GM18907 (cell line): ENCODE results near the gene EIF4B.

ENCODE experiments used
- ATAC-seq: cut with Tn5 transposase; IDR thresholded peaks from one replicate; pipeline ENCODE4 v1.9.1; 2021; ENCODE audit warnings: mild to moderate bottlenecking, moderate library complexity; ENCODE audit not compliant: unreplicated experiment

The EIF4B gene

DNA sequence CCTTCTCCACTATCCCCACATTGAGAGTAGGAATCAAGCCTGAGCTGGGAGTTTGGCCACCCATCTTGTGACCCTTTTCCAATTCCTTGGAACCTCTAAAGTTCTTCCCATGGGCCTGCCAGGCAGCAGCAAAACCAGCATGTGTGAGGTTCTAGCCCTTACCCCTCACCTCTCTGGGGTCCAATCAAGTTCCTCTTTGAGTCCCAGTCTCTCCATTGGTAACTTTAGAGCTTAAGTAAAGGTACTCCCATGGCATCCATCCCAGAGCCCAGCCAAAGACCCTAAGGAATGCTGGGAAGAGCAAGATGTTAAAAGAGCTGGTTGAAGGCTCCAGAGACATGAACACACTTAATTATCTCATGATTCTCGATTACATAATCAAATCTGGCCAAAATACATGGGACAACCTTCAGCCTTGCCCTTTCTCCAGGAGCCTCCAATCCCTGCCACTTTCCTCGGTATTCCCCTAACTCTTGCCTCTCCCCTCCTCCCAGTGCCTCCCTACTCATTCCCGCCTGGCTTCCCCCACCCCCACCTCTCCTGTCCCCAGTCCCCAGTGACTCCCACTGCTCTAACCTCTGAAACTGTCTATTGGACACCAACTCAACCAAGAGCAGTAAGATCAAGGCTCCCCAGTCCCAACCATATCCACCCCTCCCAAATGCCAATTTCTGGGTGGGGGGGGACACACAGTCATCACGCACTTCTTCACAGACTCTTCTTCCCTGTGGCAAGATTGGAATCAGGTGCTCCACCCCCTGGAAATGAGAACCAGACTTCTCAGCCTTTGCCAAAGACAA lies 38.8 kb downstream of the EIF4B start:
- ATAC-seq, result no peak

DNA sequence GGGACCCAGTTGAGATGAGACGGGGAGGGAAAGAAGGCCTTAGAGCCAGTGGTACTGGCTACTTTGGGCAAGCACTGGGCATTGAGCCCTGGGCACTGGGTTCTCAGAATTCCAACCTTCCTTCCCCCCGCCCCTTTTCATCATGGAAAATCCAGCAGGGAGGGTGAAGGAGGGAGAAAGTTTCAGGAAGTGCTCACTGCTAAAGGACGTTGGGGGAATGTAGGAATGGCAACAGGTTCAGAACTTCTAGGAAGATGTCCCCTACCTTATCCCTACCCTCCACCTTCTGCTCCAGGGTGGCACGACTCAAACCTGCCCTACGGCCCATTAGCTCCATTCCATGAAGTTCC lies 39.4 kb downstream of the EIF4B start:
- ATAC-seq, result no peak

DNA sequence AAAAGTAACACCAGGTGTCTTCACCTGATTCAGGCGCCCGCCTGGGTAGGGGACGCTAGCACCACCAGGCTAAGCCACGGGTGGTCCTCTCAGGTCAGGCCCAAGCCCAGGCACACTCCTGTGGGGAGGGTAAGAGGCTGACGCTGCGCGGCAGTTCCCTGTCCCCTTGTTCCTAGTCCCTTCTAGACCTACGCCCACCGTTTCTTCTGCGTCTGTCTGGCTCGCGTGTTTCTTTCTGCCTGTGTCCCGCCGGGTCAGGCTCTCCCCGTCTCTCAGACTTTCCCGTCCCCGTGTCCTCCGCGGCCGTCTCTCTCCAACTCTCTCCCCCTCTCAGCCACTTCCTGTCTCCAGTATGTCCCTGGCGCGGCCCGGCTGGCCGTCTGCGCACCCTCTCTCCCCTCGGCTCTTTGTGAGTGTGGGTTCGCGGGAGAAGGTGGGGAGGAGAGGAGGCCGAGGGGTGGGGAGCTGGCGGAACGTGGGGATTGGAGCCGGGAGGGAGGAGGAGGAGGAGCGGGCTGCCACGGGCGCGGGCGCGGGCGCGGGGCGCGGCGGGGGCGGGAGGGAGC lies 40.5 kb downstream of the EIF4B start:
- peak; percentile 44 for ATAC-seq

GRCh38 chr12:53047221-53048032 lies 41.2 kb downstream of the EIF4B start:
- ATAC-seq, result peak; percentile 69

DNA sequence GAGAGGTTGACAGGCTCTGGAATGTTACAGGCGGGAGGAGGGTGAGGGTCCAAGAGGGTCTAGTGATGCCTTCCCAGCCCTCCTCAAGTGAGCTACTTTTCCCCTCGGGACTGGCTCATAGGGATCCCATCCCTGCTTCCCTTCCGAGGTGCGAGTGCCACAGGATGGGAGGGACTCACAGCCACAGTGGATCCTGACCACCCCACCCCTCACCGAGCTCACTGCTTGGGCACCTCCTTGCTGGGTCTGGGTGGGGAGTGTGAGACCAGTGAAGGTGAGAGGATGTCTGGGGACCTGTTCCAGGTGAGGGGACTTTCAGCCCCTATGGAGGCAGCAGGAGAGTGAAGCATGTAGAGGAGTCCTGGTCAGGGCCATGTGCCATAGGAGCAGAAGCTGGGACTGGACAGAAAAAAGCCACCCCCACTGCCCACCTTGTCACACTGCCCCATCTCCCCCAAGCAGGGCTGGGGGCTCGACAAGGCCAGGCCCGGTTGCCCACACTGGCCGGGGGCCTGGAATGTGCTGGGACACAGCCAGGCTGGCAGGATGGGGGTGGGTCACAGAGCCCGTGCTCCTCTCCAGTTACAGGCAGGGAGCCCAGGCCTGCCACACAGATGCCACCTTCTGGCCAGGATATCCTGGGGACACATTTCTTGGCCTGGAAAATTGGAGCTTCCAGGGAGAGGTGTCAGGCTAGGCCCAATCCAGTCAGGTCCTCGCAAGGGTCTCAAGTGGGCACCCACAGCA lies 42.0 kb downstream of the EIF4B start:
- ATAC-seq, result no peak

GRCh38 chr12:53048780-53049401 lies 42.6 kb downstream of the EIF4B start:
- no peak for ATAC-seq

GRCh38 chr12:53049571-53050318 lies 43.5 kb downstream of the EIF4B start, which contains the start of gene TNS2:
Gene TNS2 (plus strand): TSS chr12:53050065. CDS start chr12:53050186, 121 bp downstream.
- ATAC-seq, result no peak

DNA sequence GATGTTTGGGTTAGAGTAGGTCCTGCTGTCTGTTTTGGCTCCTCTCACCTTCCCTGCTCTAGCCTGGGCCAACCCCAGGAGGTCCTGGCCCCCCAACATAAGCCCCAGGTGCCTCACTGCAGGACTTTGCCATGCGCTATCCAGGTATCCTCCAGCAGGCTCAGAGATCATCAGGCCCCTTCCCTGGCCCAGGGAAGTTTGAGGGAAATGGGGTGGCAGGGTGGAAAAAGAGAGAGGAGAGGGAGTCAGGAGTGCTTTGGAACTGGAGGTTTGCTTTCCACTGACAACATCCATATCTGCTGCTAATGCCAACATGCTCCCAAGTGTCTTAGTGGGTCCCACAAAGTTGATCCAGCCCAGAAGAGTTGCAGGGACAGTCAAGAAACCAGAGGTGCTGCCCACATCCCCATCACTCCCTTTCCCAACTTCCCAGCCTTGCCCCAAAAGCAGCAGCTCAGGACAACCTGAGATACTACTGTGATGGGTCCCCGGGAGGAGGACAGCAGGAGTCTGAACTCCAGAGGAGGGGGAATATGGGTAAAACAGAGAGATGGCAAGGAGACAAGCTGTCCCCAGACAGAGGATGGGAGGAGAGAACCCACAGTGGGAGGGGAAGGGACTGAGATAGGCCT lies 44.3 kb downstream of the EIF4B start:
- ATAC-seq, result no peak

GRCh38 chr12:53051058-53051880 lies 45.0 kb downstream of the EIF4B start:
- ATAC-seq, result no peak

DNA sequence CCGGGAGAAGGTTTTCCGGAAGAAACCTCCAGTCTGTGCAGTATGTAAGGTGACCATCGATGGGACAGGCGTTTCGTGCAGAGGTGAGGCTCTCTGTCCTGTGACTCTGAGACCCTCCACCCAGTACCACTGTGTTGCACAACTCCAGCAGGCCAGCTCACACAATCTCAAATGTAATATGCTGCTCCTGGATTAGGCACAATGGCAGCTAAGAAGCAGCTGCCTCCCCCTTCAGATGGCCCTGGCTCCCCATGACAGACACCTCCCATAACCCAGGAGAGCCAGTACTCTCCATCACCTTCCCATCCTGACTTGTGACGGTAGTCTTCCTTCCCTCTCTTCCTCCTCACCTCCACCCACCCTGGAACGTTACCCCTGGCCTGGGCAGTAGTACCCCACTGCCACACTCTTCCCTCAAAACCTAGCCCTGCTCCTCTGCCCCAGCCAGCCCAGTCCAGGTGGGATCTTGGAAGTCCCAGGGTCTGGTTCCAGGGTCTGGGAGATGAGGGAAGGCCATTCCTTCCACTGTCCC lies 45.7 kb downstream of the EIF4B start:
- ATAC-seq, result no peak

DNA sequence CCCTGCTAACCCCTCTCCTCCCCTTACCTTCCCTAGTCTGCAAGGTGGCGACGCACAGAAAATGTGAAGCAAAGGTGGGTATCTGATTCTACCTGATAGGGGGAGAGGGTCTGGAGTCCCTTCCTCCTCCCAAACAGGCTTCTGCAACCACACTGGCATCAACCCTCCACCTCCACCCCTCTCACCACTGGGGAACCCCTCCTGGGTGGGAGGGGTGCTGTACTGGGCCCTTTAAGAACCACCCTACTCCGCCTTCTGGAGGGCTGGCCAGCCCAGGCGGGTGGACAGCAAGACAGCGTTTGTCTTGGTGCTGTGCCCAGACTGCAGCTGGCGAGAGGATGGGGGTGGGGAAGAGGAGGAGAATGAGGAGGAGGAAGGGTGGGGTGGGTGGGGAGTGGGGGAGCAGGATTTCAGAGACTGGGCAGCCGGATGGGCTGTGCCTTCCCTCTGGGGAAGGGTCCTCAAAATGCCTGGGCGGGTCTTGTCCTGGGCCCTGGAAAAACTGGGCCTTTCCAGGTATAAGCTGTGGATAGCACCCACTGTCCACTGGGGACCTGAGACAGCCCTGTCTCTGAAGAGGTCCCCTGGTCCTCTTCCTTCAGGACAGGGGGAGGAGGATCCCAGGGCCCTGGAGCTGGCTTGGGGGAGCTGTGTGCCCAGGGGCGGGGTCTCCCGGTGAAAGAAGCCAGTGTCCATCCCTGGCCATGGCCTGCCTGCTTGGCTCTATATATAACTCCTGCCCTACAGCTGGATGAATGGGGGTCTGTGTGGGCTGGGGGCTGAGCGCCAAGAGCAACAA lies 46.4 kb downstream of the EIF4B start:
- ATAC-seq, result no peak

DNA sequence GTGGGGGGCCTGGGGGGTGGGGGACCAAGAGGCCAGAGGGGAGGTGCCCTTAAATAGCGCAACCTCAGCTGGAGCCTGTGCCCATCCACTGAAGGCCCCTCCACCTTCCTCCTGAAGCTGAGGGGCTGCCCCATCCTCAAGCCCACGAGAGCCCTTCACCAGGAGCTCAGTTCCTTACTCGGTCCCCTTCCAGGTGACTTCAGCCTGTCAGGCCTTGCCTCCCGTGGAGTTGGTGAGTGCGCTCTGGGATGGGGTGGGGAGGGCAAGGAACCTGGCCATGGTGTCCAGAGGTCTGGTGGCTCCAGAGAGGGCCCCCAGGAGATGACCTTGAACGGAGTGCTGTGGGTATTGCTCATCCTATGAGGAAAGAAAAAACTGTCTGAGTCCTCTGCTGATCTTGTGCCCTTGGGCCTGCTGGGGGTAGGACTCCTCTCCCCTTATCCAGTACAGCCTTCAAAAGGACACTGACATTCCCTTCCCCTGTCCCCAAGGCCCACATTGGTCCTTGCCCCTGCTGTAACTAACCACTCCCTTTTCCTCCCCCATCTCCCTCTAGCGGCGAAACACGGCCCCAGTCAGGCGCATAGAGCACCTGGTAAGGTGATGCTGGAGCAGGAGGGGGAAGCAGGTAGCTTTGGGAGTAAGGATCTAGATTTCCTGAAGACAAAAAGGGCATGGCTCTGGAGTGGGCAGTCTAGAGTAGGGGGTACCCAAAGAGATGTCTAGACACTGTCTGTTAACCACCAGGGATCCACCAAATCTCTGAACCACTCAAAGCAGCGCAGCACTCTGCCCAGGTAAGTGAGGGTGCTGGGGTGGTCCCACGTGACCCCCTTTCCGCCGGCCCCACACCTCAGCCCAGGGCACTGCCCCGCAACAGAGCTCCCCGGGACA lies 47.2 kb downstream of the EIF4B start:
- peak; percentile 7 for ATAC-seq

- ATAC-seq, result peak; percentile 85
These were observed 48.0 kb downstream of the EIF4B start for GRCh38 chr12:53054112-53054878.

- ATAC-seq, result no peak
These were observed 49.4 kb downstream of the EIF4B start for GRCh38 chr12:53055471-53056266.

GRCh38 chr12:53056296-53056695 lies 50.0 kb downstream of the EIF4B start:
- no peak for ATAC-seq
